NCI-H2107 treated with DMSO at 0.1 percent for 48 hours (cell line): ENCODE data around the gene TSPO2.

ENCODE experiments used
- DNase-seq: peaks from one replicate; lab custom pipeline; 2025; ENCODE audit not compliant: unreplicated experiment; lab: John Stamatoyannopoulos, UW

TSPO2 gene

DNA sequence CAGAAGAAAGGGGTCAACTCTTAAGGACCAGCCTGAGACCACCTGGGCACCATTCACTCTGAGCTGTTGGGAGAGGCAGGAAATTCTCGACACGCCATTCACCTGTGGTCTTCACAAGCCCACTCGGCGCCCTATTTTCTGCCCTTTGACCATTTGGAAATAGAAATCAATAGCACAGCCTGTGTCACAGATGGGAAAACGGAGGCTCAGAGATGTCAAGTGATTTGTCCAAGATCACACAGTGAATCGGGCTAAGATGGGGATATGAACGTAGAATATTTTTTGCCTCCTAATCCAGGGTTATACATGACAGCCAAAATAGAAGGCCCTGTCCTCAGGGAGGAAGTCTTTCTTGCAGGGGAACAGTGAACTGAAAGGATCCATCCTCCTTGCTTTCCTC lies 7.7 kb downstream of the TSPO2 start:
- no peak for DNase-seq

- no peak for DNase-seq
Measured at GRCh38 chr6:41050536-41050935, 8.3 kb downstream of the TSPO2 start.

- no peak for DNase-seq
Measured at GRCh38 chr6:41051873-41052272, 9.6 kb downstream of the TSPO2 start.

DNA sequence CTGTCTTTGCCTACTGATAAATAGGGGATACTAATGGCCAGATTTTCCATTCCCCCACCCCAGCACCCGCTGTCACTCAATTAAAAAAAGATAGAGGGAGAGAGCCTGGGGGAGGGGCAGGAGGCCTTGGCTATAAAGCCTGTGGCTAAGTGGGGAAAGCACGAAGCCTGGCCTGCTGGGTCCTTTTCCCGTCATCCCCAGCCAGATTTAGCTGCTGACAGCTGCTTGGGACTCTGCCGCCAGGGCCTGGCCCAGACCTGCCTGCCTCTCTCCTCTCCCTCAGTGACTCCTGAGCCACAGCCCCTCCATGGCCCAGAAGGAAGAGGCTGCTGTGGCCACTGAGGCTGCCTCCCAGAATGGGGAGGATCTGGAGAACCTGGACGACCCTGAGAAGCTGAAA lies 10.8 kb downstream of the TSPO2 start, which contains the start of gene APOBEC2:
APOBEC2 (plus strand) TSS at position 162 of the 400 bp plus-strand sequence; CDS start at position 308, 146 bp downstream.
- no peak for DNase-seq

DNA sequence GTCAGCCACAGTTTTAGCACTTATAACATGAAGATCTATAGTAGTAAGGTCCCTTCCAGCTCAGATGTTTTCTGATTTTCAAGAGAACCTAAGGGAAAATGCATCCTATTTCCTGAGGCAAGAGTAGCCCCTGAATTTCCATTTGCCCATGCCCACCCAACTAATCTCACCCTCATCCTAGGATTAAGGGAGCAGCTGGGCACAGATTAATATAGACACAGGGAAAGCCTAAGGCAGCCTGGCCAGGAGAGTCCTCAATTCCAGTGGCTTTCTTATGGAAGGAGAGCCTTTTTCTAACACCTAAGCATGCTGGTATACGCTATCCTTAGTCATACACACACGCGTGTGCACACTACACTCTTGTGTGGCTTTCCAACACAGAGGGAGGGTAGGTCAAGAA lies 12.2 kb downstream of the TSPO2 start:
- no peak for DNase-seq

GRCh38 chr6:41055149-41055548 lies 12.9 kb downstream of the TSPO2 start:
- DNase-seq: no peak

GRCh38 chr6:41056768-41057490 lies 14.7 kb downstream of the TSPO2 start:
- DNase-seq: no peak

- DNase-seq: no peak
Measured at GRCh38 chr6:41058783-41059181, 16.5 kb downstream of the TSPO2 start.

DNA sequence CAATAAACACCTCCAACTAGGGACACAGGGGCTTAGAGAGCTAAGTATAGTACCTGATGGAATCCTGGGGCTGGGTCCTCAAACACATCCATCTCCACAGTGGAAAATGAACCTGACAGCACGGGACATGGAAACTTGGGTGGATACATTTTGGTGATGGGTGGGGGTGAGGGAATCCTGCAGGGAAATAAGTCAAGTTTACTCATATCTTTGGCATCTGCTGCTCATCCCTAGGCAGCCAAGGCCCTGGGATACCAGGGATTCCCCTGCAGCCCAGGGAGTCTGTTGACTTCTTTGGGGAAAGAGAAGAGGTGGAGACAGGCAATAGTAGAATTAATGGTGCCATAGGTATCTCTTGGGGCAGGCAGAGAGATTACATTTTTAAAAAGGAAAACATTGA lies 17.3 kb downstream of the TSPO2 start:
- DNase-seq: no peak

DNA sequence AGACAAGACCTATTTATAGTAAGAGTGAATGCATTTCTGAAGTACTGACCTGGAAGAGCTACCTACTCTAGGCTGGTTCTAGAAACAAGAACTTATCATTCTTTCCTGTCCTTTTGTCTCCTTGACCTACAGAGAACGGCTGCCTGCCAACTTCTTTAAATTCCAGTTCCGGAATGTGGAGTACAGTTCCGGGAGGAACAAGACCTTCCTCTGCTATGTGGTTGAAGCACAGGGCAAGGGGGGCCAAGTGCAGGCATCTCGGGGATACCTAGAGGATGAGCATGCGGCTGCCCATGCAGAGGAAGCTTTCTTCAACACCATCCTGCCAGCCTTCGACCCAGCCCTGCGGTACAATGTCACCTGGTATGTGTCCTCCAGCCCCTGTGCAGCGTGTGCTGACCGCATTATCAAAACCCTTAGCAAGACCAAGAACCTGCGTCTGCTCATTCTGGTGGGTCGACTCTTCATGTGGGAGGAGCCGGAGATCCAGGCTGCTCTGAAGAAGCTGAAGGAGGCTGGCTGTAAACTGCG lies 19.0 kb downstream of the TSPO2 start:
- no peak for DNase-seq

- DNase-seq: no peak
Measured at GRCh38 chr6:41062056-41062455, 19.8 kb downstream of the TSPO2 start.

DNA sequence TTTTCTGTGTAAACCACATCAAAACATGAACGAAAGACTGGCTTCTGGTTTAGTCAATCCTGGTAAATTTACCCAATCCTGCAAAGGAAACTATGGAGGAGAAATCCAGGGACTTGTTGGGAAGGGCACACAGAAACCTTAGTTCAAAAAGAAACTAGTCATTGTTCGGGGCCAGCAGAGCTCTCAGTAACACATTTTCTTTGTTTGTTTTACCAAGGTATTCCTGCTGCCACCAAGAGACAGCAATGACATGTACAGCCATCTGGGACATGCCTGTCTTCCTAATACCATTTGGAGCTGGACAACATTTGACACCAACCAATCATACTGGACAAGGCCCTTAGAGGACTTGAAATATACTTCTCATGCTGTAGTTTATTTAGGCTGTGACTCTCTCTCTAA lies 21.6 kb downstream of the TSPO2 start:
- no peak for DNase-seq

GRCh38 chr6:41064841-41065240 lies 22.6 kb downstream of the TSPO2 start:
- DNase-seq: no peak

DNA sequence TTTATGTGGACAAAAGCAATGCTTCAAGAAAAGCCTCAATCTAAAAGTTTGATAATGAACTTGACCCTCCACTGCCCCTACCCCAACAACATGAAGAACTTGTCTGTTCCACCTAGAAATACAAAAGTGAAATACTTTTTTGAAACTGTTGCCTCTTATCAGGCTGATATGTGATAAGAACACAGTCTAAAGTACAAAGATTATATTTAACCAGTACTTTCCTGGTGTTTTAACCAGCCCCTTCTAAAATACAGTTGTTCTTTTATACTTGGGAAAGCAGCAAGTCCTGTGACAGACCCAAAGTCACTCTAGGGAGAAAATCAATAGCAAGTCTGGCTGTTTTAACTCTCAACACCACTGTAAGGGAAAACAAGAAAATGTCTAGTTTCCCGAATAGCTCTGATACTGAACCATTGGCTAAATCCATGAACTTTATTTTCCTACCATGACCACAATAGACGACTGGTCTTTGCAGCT lies 23.3 kb downstream of the TSPO2 start:
- DNase-seq: no peak

- DNase-seq: peak; percentile 35
Measured at GRCh38 chr6:41066867-41067304, 24.6 kb downstream of the TSPO2 start.

DNA sequence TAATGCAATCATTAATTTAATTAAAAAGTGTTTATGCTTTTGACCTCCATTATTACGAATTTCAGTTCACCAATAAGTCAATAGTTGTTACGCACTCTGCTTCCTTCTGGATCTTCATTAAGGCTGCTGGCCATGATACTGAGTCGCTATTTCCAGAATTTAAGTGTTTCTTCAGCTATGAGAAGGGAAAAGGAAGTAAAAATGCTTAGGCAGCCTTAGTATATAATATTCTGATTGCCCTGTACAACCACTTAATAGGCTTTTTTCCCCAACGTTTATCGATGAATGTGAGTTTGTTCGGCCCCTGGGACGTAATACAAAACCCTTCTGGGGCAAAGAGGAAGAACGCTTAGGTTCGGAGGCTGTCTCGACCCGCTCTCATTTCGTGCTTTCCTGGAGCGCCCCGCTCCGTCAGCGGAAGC lies 29.2 kb downstream of the TSPO2 start:
- DNase-seq: no peak

- peak; percentile 98 for DNase-seq
Measured at GRCh38 chr6:41071923-41072835, 29.9 kb downstream of the TSPO2 start, which contains the start of gene OARD1. Gene OARD1 (minus strand): TSS chr6:41072356. CDS start chr6:41071634, 722 bp downstream.

GRCh38 chr6:41072836-41073202 lies 30.6 kb downstream of the TSPO2 start, which contains the start of gene NFYA:
Gene NFYA (plus strand): TSS chr6:41072974. CDS start chr6:41079090, 6,116 bp downstream.
- DNase-seq: no peak

- no peak for DNase-seq
Measured at GRCh38 chr6:41073203-41073967, 31.1 kb downstream of the TSPO2 start.

GRCh38 chr6:41073968-41074691 lies 31.9 kb downstream of the TSPO2 start:
- no peak for DNase-seq
